CD4-positive, alpha-beta T cell treated with Interleukin-4 for 1 hour (primary cell): Measurements from ENCODE around the gene CDK19.
"Not testable (repeated sequence)": the region's sequence is repeated elsewhere in the genome, so short reads cannot be mapped to it uniquely, and the experiment has no call there.

Source experiments
- DNase-seq, 2 donors: peaks; one replicate each; pipeline ENCODE4 v3.0.0-alpha.2; 2020 to 2022

Gene CDK19

DNA sequence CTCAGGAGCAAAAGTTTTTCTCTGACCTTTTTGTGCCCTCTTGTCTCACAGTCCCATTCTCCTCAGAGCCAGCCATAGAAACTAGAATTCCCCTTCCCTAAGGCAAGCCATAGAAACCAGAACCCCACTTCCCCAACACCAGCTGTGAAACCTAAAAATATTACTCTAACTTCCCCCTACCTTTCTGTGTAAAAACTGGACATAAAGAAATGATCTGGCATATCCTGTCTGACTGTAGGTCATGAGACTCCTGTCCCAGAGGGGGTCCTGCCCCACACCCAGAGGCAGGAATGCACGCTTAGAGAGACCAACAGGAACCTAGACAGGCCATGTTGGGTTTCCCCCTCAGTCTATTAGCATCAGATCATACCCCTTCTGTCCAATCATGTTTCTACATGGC, 198.2 kb downstream of the CDK19 start:
- DNase-seq, result peak in 1 of 2 donors; percentile 40

DNA sequence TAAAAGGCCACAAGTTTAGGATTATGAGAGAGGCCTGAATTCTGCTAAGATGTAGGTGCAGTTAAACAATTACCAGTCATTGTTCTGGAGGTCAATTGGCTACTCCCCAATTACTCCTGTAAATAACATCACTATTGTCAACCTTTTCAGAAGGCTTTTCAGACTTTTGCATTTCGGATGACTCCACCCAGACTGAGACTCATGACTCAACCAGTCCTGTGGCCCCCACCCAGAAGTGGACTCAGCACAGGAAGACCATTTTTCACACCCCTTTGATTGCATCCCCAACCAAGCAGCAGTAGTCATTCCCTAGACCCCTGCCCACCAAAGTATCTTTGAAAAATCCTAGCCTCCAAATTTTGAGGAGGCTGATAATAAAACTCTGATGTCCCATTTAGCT, 199.5 kb downstream of the CDK19 start:
- no peak for DNase-seq

DNA sequence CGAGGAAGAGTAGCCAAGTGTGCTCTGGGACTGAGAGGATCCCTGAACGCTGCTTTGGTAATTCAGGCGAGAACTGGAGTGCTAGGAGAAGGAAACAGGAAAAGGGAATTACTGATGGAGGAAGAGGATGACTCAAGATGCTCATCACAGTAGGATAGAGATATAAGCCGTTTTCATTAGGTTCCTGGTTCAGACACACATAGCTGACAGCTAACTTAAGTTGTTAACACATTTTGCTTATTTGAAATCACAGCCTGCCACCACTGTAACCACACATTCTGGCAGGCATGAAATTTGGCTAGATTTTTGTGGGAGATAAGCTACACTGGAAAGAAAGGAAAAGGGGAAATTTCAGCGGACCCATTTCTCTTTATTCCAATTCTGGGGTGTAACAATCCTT, 200.7 kb downstream of the CDK19 start:
- no peak for DNase-seq

DNA sequence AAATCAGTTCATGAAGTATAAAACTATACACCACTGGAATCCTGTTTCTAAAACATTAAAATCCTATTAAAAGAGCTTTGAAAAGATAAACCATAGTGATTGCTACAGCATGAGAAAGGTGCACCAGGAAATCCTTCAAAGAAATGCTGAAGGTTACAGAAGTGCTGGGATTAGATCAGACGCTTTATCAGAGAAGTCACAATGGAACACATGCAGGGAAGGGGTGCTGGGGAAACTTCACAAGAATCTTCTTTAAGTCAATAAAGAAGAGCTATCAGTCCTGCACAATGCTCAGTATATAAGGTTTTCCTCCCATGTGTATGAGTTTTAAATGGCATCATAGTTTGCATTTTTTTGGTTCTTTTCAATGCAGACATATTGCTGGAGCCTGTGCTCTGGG, 201.2 kb downstream of the CDK19 start:
- no peak for DNase-seq

DNA sequence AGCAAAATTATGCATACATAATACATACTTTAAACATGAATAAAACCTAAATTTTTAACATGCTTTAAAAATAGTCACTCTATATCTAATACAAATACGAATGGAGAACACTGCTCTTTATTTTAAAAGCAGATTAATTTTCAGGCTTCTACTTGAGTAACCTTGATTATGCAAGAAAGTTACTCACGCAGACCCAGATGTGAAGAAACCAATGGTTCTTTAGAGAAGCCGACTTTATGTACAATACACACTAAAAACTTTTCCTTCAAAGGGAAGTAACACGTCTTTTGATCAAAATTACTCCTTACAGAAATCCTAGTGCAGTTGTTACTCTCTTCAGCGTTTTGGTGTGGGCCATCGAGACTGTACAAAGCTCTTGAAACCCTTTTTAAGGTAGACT, 201.9 kb downstream of the CDK19 start:
- DNase-seq, result no peak

DNA sequence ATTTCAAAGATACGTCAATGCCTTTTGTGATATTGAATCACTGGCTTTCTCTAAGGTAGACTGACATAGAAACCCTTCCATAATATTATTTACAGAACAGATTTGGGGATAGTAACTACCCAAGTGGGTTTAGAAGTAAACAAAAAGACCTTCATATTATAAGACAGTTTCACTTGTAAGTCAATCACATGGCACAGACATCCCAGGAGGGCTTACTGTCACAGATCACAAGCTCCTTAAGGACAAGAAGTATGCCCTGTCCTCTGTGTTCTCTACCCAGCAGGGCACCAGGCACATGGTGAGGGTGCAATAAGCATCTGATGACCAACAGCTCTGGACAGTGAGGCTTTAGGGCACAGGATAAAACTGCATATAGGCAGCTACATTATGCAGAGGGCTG, 203.0 kb downstream of the CDK19 start:
- DNase-seq, result no peak

DNA sequence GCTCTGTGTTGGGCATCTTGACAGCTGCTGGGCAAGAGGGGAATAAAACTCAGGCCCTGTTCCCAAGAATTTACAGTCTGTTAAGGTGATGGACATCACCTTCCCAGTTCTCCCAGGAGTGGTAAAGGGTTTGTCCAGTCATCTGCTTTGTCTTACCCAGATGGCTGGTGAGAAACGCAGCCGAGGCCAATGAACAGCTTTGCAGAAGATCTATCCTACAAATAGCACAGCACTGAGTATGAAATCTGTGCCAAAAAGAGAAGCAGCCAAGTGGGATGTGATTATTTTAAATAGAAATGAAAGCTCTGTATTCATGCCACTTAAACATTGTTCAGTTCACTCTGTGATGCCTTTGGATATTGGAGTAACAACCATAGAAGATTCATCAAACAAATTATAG, 206.2 kb downstream of the CDK19 start:
- DNase-seq, result no peak

DNA sequence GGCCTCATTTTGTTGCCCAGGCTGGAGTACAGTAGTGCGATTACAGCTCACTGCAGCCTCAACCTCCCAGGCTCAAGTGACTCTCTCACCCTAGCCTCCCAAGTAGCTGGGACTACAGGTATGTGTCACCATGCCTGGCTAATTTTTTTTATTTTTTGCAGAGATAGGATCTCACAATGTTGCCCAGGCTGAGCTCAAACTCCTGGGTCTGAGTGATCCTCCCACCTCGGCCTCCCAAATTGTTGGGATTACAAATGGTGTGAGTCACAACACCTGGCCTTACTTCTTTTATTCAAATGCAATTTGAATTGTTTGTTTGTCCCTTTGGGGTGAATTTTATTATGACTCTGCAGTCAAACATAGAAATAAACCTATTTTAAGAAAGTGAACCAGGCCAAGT, 207.1 kb downstream of the CDK19 start:
- DNase-seq, result no peak

DNA sequence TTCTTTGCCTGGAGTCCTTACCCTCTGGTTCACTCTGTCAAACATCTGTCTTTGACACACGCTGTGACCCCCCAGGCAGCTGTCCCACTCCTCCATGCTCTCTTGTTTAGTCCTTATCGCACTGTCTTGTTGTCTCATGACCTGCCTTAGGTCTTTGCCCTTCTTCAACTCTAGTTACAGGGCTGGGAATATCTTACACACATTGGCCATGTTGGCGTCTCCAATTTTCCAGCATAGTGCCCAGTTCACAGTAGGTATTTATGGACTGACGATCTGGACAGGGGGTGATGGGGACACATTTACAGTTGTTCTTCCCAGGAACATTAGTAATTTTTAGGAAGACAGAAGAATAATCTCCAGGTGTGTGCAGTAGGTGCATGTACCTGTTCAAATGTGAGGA, 209.1 kb downstream of the CDK19 start:
- no peak for DNase-seq

DNA sequence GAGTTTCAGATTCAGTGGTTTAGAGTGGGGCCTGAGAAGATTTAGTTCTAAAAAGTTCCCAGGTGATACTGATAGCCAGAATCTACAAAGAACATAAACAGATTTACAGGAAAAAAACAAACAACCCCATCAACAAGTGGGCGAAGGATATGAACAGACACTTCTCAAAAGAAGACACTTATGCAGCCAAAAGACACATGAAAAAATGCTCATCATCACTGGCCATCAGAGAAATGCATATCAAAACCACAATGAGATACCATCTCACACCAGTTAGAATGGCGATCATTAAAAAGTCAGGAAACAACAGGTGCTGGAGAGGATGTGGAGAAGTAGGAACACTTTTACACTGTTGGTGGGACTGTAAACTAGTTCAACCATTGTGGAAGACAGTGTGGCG, 214.6 kb downstream of the CDK19 start:
- not testable (repeated sequence) for DNase-seq

DNA sequence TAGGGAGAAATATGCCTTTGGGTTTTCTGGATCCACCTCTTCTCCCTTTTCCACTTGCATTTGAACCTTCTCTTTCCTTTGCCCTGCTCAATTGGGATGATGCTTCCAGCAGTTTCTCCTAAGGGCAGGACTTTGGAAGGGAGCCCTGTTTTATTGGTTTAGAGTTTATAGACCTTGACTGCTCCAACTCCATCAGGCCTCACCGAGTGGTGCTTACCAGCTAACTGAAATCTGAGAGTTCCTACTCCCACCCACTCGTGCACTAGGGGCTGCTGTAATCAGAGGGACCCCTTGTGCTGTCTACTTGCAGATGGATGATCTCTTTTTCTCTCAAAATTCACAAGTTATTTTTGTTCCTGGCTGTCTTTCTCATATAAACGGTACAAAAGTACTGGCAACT, 217.5 kb downstream of the CDK19 start:
- no peak for DNase-seq

DNA sequence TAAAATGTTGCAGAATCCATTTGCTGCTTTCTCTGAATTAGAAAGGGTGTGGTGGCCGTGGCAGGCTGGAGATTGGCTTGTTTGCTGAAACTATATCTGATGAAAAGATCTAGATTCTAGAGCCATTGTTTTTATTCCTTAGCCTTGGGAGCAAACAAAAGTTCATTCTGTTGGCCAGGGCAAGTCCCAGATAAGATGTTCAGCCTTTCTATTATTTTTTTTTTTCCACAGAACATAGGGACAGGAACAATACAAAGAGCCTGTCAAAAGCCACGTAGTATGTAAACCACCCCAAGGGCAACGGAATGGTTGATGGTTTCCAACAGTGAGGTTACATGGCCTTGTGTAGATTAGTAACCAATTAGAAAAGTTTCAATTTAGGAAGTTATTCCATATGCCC, 218.9 kb downstream of the CDK19 start:
- DNase-seq, result no peak

DNA sequence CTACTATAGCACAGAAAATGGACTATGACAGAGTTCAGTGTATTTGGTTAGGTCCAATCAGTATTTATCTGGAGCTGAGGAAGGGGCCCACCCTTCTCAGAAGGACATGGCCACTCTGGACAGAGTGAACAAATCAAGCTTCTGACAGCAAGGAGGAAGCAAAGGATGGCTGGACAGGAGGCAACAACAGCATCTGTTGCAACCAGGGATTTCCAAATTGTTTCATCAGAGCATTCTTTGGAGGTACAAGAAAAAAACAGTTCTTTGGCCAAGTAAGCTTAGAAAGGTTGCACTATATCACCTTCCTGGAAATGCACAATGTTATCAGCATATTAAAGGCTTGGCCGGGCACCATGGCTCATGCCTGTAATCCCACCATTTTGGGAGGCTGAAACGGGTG, 220.2 kb downstream of the CDK19 start:
- DNase-seq, result no peak

DNA sequence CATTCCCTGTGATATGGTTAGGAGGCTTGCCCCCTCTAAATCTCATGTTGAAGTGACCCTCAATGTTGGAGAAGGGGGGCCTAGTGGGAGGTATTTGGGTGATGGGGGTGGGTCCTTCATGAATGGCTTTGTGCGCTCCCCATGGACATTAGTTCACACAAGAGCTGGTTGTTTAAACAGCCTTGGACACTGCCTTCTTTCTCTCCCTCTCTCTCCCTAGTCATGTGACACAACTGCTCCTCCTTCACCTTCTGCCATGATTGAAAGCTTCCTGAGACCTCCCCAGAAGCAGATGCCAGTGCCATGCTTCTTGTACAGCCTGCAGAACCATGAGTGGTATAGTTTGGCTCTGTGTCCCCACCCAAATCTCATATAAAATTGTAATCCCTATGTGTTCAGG, 221.6 kb downstream of the CDK19 start:
- no peak for DNase-seq

DNA sequence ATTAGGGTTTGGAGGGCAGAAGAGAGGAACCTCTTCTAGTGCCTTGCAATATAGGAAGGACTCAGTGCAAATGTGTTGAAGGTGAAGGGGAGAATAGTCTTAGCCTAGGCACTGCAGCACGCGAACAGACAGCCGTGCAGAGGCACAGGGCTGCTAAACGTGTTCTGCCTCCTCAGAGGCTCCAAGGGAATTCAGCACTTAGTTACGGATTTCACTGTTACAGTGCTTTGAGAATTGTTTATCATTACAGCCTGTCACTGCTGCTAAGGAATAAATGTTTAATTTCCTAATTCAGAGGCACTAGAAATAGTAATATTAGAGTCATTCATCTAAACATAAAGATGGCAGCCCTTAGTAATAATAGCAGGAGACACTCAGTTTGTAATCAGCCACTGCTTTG, 222.5 kb downstream of the CDK19 start:
- DNase-seq, result no peak

DNA sequence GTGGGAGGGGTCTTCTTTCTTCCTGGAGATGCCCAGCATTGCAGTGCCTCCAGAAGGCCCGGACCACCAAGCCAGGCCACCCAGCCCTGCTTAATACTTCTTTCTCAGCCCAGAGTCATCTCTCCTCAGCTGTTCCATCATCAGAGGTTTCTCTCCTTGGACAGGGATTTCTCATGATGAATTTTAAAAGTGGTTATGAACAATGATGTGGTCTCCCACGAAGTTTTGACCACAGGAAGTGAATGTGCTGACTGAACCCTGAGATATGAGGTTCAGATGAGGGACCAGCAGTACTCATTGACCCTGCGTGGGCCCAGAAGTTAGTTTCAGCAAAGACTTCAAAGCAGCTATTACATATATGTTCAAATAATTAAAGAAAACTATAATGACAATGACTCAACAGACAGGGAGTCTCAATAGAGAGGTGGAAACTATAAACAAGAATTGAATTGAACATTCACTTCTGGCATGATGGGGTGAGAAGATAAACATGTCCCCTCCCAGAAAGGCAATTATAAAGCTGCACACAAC, 224.4 kb downstream of the CDK19 start:
- DNase-seq, result no peak

DNA sequence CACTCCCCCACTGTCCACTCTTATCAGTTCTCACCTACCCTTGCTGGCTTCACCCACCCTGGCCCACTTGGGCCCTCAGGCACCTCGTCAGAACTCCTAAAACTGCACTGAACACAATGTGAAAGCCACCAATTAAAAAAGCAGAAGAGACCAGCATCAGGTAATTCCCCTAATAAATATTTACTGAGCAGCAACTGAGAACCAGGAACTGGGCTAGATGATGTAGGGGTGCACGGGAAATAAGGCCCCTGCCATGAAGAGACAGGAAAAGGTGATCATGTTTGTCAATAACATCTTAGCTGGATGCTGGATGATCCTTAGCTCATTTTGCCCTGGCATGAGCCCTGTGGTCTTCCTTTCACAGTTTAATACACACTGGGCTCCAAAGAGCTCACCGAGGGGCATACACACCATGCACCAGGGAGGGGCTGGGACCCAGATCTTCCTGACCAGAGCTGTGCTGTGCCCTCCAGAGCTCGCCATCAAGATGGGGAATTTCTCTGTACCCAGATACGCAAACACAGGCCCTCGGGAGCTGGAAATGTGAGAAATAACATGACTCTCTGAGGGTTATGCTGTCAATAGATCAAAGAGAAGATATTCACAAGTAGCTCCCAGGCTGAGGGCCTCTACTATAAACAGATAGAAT, 225.3 kb downstream of the CDK19 start:
- DNase-seq, result peak in 1 of 2 donors; percentile 13

DNA sequence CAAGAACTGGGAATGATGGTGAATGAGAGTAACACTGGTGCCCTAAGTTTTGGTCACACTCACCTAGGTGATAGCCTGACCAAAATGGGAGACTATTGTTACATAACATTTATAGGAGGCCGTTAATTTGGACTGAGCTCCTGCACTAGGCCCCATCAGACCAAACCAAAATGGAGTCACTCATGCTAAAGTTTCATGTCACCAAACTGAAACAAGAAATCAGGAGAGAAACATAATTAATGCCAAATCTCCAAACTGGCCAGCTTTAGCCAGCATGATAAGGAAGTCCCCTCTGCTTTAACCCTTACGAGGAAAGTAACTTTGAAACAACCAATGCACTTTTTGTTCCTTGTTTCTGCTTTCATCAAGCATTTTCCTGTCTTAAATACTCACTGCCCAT, 227.9 kb downstream of the CDK19 start:
- DNase-seq, result no peak

DNA sequence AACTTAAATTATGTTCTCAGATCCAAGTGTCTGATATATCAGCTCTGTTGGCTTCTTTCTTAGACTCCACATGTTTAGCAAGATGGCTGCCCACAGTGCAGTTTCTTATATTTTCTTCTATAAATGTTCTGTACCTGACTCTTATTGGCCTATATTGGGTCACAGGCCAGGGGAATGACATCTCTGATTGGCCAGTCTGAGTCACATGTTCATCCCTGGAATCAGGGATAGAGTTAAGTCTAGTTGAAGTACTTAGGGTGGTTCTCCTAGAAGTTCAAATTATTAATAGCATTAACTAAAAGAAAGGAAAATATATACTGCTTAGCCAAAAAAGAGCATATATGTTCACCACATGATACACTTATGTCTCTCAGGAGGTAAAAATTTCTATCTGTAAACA, 233.6 kb downstream of the CDK19 start:
- DNase-seq, result no peak

DNA sequence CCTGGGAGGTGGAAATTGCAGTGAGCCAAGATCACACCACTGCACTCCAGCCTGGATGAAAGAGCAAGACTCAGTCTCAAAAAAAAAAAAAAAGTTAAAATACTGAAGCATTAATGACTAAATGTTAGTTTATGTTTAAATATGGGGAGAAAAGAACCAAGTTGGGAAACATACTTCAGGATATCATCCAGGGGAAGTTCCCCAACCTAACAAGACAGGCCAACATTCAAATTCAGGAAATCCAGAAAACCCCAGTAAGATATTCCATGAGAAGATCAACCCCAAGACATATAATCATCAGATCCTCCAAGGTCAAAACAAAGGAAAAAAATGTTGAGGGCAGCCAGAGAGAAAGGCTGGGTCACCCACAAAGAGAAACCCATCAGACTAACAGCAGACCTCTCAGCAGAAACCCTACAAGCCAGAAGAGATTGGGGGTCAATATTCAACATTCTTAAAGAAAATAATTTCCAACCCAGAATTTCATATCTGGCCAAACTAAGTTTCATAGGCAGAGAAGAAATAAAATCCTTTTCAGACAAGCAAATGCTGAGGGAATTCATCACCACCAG, 237.6 kb downstream of the CDK19 start:
- not testable (repeated sequence) for DNase-seq

DNA sequence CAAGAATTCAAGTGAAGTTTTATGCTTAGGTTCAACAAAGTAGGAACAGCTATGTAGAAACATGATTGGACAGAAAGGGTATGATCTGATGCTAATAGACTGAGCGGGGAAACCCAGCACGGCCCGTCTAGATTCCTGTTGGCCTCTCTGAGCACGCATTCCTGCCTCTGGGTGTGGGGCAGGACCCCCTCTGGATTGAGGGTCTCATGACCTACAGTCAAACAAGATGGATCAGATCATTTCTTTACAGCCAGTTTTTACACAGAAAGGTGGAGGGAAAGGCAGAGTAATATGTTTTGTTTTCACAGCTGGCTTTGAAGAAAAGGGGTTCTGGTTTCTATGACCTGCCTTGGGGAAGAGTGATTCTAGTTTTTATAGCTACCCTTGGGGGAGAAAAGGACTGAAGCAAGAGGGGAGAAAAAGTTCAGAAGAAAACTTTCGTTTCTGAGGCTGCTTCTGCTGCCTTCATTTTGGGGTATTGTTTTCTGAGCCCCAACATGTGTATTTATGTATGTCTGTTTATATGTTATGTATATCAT, 239.3 kb downstream of the CDK19 start:
- DNase-seq, result no peak

DNA sequence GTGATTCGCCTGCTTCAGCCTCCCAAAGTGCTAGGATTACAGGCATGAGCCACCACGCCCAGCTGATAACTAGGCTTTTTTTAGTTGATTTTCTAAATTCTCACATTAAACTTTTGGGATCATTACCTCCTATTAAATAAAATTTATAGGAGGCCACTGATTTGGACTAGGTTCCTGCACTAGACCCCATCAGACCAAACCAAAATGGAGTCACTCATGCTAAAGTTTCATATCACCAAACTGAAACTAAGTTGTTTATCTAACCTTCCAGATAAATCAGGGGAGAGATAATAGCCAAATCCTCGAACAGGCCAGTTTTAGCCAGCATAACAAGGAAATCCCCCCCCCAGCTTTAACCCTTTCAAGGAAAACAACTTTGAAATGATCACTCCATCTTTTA, 240.5 kb downstream of the CDK19 start:
- DNase-seq, result no peak

DNA sequence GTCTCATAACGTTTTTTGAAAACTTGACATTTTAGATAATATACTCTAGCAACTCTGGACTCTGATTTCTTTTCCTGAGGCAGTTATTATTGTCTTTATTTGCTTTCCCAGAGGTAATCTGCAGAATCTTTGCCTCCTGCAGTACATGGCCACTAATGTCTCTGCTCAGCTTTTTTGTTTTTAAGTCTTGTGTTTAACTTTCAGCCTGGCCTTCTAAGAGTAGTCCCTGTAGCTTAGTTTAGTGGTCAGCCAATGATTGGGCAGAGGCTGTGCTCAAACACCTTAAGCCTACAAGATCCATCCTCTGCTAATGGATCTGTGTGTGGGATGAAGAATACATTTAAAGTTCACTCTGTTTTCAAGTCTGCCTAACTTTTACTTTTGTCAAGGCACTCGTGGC, 241.7 kb downstream of the CDK19 start:
- no peak for DNase-seq

DNA sequence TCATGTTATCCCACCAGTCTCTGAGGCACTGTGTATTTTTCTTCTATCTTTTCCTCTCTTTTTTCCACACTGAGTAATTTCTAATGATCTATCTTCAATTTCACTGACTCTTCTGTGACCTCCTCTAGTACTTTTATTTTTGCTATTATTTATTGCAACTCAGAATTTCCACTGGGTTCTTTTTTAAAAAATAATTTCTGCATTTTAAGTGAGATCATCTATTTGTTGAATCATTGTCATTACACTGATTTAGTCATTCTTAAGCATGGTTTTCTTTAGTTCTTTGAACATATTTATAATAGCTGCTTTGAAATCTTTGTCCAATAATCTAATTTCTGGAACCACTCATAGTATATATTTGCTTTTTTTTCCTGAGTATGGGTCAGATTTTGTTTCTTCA, 242.1 kb downstream of the CDK19 start:
- no peak for DNase-seq
